ENCODE results near the gene IFNGR1. TPM values are rescaled to one million over a fixed set of nuclear protein-coding genes. Genes with fewer than 3 reads are reported as not detected.

The IFNGR1 gene
- total and polyA plus RNA-seq, 5 donors from 2014 or later = 30.7 to 44.4 (median 37.3) TPM

DNA sequence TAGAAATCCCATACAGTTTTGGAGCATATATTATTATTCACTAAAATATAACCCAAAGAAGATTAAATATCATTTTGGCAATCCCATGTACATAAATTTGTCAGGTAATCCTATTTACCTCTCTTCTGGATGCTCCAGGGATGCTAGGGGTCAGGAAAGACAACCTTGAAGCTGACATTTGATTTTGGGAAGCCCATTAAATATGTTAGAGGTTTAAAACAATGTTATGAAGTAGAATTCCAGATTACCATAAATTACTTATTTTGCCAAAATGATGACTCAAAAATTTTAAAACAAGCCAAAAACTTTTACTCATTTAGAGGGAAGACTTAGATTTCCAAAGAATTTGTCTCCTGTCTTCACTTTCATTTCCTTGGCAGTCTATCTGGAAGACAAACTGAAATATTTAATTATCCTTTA lies 36.5 kb downstream of the IFNGR1 start:
- Mint-ChIP-seq H3K27me3 (peaks cover 17% of the 10 kb centered on the region), H3K36me3 (peaks cover 3% of the 10 kb centered on the region), H3K4me3 (no peak overlapping the region), H3K9me3 (peaks cover 4 to 34% (median 6%) of the 10 kb centered on the region in 7 donors), H3K27ac (no peak overlapping the region), H3K4me1 (peaks cover 0 to 3% (median 0%) of the 10 kb centered on the region in 4 donors)
- DNase-seq (no peak), ATAC-seq (ENCODE audit: low read depth in 2 of 2) (no peak)
- Histone ChIP-seq H3K9me3 (ENCODE audit: control insufficient read depth in 2 of 2, low read length in 2 of 2) (peaks cover 13 to 31% of the 10 kb centered on the region in 2 experiments), H3K4me1 (ENCODE audit: control insufficient read depth, insufficient read depth, low read length, poor library complexity, severe bottlenecking) (no peaks in the 10 kb centered on the region), H3K36me3 (ENCODE audit: control insufficient read depth, insufficient read depth, low read length) (no peaks in the 10 kb centered on the region), H3K27me3 (ENCODE audit: control insufficient read depth, insufficient read depth, low read length) (no peaks in the 10 kb centered on the region), H3K4me3 (ENCODE audit: low read depth, low read length) (no peak overlapping the region), H3K27ac (ENCODE audit: insufficient read depth, low read length, poor library complexity, severe bottlenecking) (no peak overlapping the region)

DNA sequence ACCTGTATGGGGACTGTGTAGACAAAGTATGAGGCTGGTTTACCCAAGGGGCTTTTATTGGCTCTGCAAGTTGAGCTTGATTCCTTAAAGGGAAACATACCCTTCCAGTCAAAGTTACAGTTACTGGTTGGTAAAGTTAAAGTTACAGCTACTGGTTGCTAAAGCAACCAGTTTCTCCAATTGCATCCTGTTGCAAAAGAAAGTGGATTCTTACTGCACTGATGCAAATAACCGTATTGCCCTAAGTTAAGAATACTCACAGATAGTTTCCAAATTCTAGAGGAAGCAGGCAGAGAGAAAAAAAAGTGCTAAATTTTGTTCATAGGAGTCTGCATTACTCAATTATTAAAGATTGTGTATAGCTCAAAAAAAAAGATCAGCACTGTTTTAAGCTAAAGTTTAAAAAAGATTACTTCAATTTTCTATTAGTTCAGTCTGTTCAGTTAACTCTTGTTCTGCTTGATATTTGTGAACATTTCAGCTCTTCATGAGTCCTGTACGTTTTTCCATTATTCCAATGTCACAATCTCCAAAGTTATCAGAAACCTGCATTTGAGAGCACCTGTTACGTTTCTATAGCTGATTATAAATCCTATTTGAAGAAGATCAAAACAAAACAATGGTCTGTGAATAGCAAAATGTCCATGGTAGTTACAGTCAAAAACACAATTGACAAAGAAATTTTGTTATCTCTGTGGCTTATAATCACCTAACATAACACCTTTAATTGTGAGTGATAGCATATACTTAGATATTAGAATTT lies 37.1 kb downstream of the IFNGR1 start:
- Histone ChIP-seq H3K36me3 (ENCODE audit: control insufficient read depth, insufficient read depth, low read length) (no peaks in the 10 kb centered on the region), H3K27ac (ENCODE audit: insufficient read depth, low read length, poor library complexity, severe bottlenecking) (no peak overlapping the region), H3K27me3 (ENCODE audit: control insufficient read depth, insufficient read depth, low read length) (no peaks in the 10 kb centered on the region), H3K9me3 (ENCODE audit: control insufficient read depth in 2 of 2, low read length in 2 of 2) (peaks cover 10 to 26% of the 10 kb centered on the region in 2 experiments), H3K4me1 (ENCODE audit: control insufficient read depth, insufficient read depth, low read length, poor library complexity, severe bottlenecking) (no peaks in the 10 kb centered on the region), H3K4me3 (ENCODE audit: low read depth, low read length) (no peak overlapping the region)
- Mint-ChIP-seq H3K4me1 (peaks cover 0 to 3% (median 0%) of the 10 kb centered on the region in 4 donors), H3K36me3 (peaks cover 3% of the 10 kb centered on the region), H3K27me3 (peaks cover 22% of the 10 kb centered on the region), H3K4me3 (no peak overlapping the region), H3K9me3 (peaks cover 5 to 34% (median 7%) of the 10 kb centered on the region in 7 donors), H3K27ac (no peak overlapping the region)
- no peak for ATAC-seq (ENCODE audit: low read depth in 2 of 2)
- DNase-seq = no peak

DNA sequence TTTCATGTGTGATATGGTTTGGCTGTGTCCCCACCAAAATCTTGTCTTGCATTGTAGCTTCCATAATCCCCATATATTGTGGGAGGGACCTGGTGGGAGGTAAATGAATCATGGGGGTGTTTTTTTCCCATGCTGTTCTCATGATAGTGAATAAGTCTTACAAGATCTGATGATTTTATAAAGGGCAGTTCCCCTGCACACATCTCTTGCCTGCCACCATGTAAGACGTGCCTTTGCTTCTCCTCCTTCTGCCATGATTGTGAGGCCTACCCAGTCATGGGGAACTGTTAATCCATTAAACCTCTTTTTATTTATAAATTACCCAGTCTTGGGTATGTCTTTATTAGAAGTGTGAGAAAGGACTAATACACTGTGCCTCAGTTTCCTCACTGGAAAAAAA lies 41.6 kb downstream of the IFNGR1 start:
- Mint-ChIP-seq H3K36me3 (no peaks in the 10 kb centered on the region), H3K27ac (no peak overlapping the region)

GRCh38 chr6:137176729-137177128 lies 42.5 kb downstream of the IFNGR1 start:
- no peaks in the 10 kb centered on the region for H3K36me3 ChIP-seq (ENCODE audit: control insufficient read depth, insufficient read depth, low read length)
- no peak overlapping the region for H3K4me3 ChIP-seq (ENCODE audit: low read depth, low read length)
- DNase-seq = no peak
- ATAC-seq (ENCODE audit: low read depth in 2 of 2) = no peak
- H3K27ac ChIP-seq (ENCODE audit: insufficient read depth, low read length, poor library complexity, severe bottlenecking) = no peak overlapping the region
- peaks cover 2 to 7% of the 10 kb centered on the region in 2 experiments for H3K9me3 ChIP-seq (ENCODE audit: control insufficient read depth in 2 of 2, low read length in 2 of 2)
- H3K27me3 Mint-ChIP-seq = peaks cover 19% of the 10 kb centered on the region
- no peak overlapping the region for H3K27ac Mint-ChIP-seq
- peaks cover 0 to 3% (median 0%) of the 10 kb centered on the region in 4 donors for H3K4me1 Mint-ChIP-seq
- no peaks in the 10 kb centered on the region for H3K27me3 ChIP-seq (ENCODE audit: control insufficient read depth, insufficient read depth, low read length)
- peaks cover 0 to 13% (median 4%) of the 10 kb centered on the region in 7 donors for H3K9me3 Mint-ChIP-seq
- no peaks in the 10 kb centered on the region for H3K4me1 ChIP-seq (ENCODE audit: control insufficient read depth, insufficient read depth, low read length, poor library complexity, severe bottlenecking)
- no peak overlapping the region for H3K4me3 Mint-ChIP-seq
- H3K36me3 Mint-ChIP-seq = no peaks in the 10 kb centered on the region

More for the DNA sequence above, 41.6 kb downstream of the IFNGR1 start:
- H3K27ac ChIP-seq (ENCODE audit: insufficient read depth, low read length, poor library complexity, severe bottlenecking) = no peak overlapping the region
- H3K4me1 Mint-ChIP-seq = peaks cover 0 to 3% (median 0%) of the 10 kb centered on the region in 4 donors
- no peak overlapping the region for H3K4me3 Mint-ChIP-seq
- H3K4me3 ChIP-seq (ENCODE audit: low read depth, low read length) = no peak overlapping the region
- H3K9me3 ChIP-seq (ENCODE audit: control insufficient read depth in 2 of 2, low read length in 2 of 2) = peaks cover 7 to 14% of the 10 kb centered on the region in 2 experiments
- no peak for DNase-seq
- no peaks in the 10 kb centered on the region for H3K36me3 ChIP-seq (ENCODE audit: control insufficient read depth, insufficient read depth, low read length)
- peaks cover under 1 to 19% (median 5%) of the 10 kb centered on the region in 7 donors for H3K9me3 Mint-ChIP-seq
- H3K27me3 ChIP-seq (ENCODE audit: control insufficient read depth, insufficient read depth, low read length) = no peaks in the 10 kb centered on the region
- H3K27me3 Mint-ChIP-seq = peaks cover 19% of the 10 kb centered on the region
- H3K4me1 ChIP-seq (ENCODE audit: control insufficient read depth, insufficient read depth, low read length, poor library complexity, severe bottlenecking) = no peaks in the 10 kb centered on the region
- ATAC-seq (ENCODE audit: low read depth in 2 of 2) = no peak

GRCh38 chr6:137175868-137176245 lies 43.3 kb downstream of the IFNGR1 start:
- no peaks in the 10 kb centered on the region for H3K4me1 ChIP-seq (ENCODE audit: control insufficient read depth, insufficient read depth, low read length, poor library complexity, severe bottlenecking)
- no peak for DNase-seq
- H3K4me1 Mint-ChIP-seq = peaks cover 0 to 3% (median 0%) of the 10 kb centered on the region in 4 donors

DNA sequence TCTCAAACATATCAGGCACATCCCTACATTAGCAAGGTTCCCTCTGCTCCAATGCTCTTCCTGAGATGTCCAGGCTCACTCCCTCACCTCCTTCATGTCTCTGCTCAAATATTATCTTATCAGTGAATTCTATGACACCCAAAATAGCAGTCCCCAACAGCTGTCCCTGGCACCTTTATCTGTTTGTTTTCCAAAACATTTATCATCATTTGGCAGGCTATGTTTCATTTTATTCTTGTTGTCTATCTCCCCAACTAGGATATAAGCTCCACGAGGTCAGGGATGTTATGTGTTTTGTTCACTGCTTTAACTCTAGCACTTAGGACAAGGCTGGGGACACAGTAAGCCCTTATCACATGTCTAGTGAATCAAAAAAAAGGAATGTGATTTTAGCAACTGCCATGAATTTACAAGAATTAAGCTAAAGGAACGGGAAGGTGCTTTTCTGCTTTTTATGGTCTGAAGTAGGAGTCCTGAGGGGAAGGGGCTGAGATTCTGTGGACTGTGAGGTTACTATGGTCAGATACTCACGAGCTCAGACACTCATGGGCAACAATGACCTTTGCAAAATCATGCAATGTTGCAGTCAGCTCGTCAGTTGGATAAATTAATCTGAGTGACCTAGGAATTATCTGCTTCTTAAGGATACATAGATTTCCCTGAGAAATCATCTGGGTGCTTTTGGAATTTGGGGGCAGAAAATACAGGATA lies 43.9 kb downstream of the IFNGR1 start:
- H3K9me3 Mint-ChIP-seq = peaks cover 0 to 5% (median 3%) of the 10 kb centered on the region in 7 donors
- Histone ChIP-seq H3K27ac (ENCODE audit: insufficient read depth, low read length, poor library complexity, severe bottlenecking) (no peak overlapping the region), H3K9me3 (ENCODE audit: control insufficient read depth in 2 of 2, low read length in 2 of 2) (no peaks in the 10 kb centered on the region), H3K36me3 (ENCODE audit: control insufficient read depth, insufficient read depth, low read length) (no peaks in the 10 kb centered on the region), H3K4me3 (ENCODE audit: low read depth, low read length) (no peak overlapping the region), H3K4me1 (ENCODE audit: control insufficient read depth, insufficient read depth, low read length, poor library complexity, severe bottlenecking) (no peaks in the 10 kb centered on the region), H3K27me3 (ENCODE audit: control insufficient read depth, insufficient read depth, low read length) (no peaks in the 10 kb centered on the region)
- no peak overlapping the region for H3K27ac Mint-ChIP-seq
- ATAC-seq (ENCODE audit: low read depth in 2 of 2) = no peak
- no peak for DNase-seq
- no peaks in the 10 kb centered on the region for H3K36me3 Mint-ChIP-seq
- H3K4me1 Mint-ChIP-seq = peaks cover 0 to 3% (median 0%) of the 10 kb centered on the region in 4 donors
- H3K27me3 Mint-ChIP-seq = peaks cover 19% of the 10 kb centered on the region
- no peak overlapping the region for H3K4me3 Mint-ChIP-seq

More at GRCh38 chr6:137175868-137176245, 43.3 kb downstream of the IFNGR1 start:
- Mint-ChIP-seq H3K4me3 (no peak overlapping the region), H3K9me3 (peaks cover 0 to 10% (median 4%) of the 10 kb centered on the region in 7 donors), H3K27me3 (peaks cover 19% of the 10 kb centered on the region), H3K36me3 (no peaks in the 10 kb centered on the region), H3K27ac (no peak overlapping the region)
- ATAC-seq (ENCODE audit: low read depth in 2 of 2) = no peak
- no peak overlapping the region for H3K27ac ChIP-seq (ENCODE audit: insufficient read depth, low read length, poor library complexity, severe bottlenecking)
- H3K36me3 ChIP-seq (ENCODE audit: control insufficient read depth, insufficient read depth, low read length) = no peaks in the 10 kb centered on the region
- H3K27me3 ChIP-seq (ENCODE audit: control insufficient read depth, insufficient read depth, low read length) = no peaks in the 10 kb centered on the region
- H3K9me3 ChIP-seq (ENCODE audit: control insufficient read depth in 2 of 2, low read length in 2 of 2) = no peaks in the 10 kb centered on the region
- H3K4me3 ChIP-seq (ENCODE audit: low read depth, low read length) = no peak overlapping the region

GRCh38 chr6:137173501-137173900 lies 45.7 kb downstream of the IFNGR1 start, which contains the start of gene IL22RA2:
IL22RA2 (minus strand) TSS chr6:137173644; CDS start chr6:137161749, 11,895 bp downstream.
- Mint-ChIP-seq H3K27me3 (peaks cover 18% of the 10 kb centered on the region), H3K4me3 (no peak within 1 kb of the TSS), H3K9me3 (peaks cover 0 to 2% (median 0%) of the 10 kb centered on the region in 7 donors), H3K36me3 (no peaks in the 10 kb centered on the region), H3K4me1 (no peaks in the 10 kb centered on the region), H3K27ac (no peak within 1 kb of the TSS)
- Histone ChIP-seq H3K4me3 (ENCODE audit: low read depth, low read length) (no peak within 1 kb of the TSS), H3K9me3 (ENCODE audit: control insufficient read depth in 2 of 2, low read length in 2 of 2) (no peaks in the 10 kb centered on the region), H3K4me1 (ENCODE audit: control insufficient read depth, insufficient read depth, low read length, poor library complexity, severe bottlenecking) (no peaks in the 10 kb centered on the region), H3K36me3 (ENCODE audit: control insufficient read depth, insufficient read depth, low read length) (no peaks in the 10 kb centered on the region), H3K27me3 (ENCODE audit: control insufficient read depth, insufficient read depth, low read length) (no peaks in the 10 kb centered on the region), H3K27ac (ENCODE audit: insufficient read depth, low read length, poor library complexity, severe bottlenecking) (no peak within 1 kb of the TSS)
- no peak for DNase-seq
- ATAC-seq (ENCODE audit: low read depth in 2 of 2) = no peak

Data from CD4-positive, CD25-positive, alpha-beta regulatory T cell (primary cell).